HepG2 (cell line): ENCODE results near the gene CERS1. TPM values are rescaled to one million over a fixed set of nuclear protein-coding genes. Genes with fewer than 3 reads are reported as not detected.

ENCODE experiments used
- ATAC-seq: fragments of 200-7000 bp; cut with Tn5 transposase; 3 replicates; pipeline ENCODE4 v1.9.1; 2020; ENCODE audit warnings: mild to moderate bottlenecking, moderate library complexity
- BruUV-seq: library from RNA; stranded (reverse); fragments of 400-500 nt; replicated peaks from 2 replicates; lab custom pipeline; 2021; lab: Mats Ljungman, UMichigan
- CTCF ChIA-PET: fragments of 300-600 bp; formaldehyde crosslinking; extraction: SDS; loops from one replicate; lab custom pipeline; 2021; ENCODE audit warnings: low total read pairs, inconsistent platforms, low intra/inter-chr PET ratio; lab: Yijun Ruan, JAX
- POLR2A ChIA-PET: fragments of 350-600 bp; sonication (Branson Sonifier 250); formaldehyde crosslinking; loops from one replicate; lab custom pipeline; 2020; ENCODE audit warnings: antibody characterized with exemption, inconsistent platforms; lab: Yijun Ruan, JAX
- DNase-seq: peaks from one replicate; pipeline ENCODE4 v3.0.0-alpha.2; 2015; ENCODE audit warnings: low spot score
- FAIRE-seq: peaks from 3 replicates; lab custom pipeline; 2011; peaks lifted over from hg19 to GRCh38; lab: Jason Lieb, UNC
- H2AFZ ChIP-seq: one replicate; pipeline ENCODE4 v1.6.1; 2011; ENCODE audit warnings: low read length, inconsistent platforms
- H3K27ac ChIP-seq: fragments of 300-600 bp; 3 replicates; pipeline ENCODE4 v1.8.0; 2011; ENCODE audit warnings: mixed run types, mild to moderate bottlenecking, mixed read lengths, low read length, inconsistent platforms; ENCODE audit not compliant: insufficient read depth; ENCODE audit errors: extremely low read length
- H3K27me3 ChIP-seq, 2 experiments: fragments of 200-600 bp in 1 of 2; 2 replicates in 1 of 2; 3 replicates in 1 of 2; pipeline versions ENCODE4 v1.6.0 to v1.8.0; 2011; ENCODE audit warnings: low read length in 2 of 2, mild to moderate bottlenecking in 2 of 2, moderate library complexity in 2 of 2, inconsistent platforms in 1 of 2; ENCODE audit not compliant: insufficient read depth in 2 of 2, control insufficient read depth in 1 of 2
- H3K36me3 ChIP-seq, 2 experiments: fragments of 200-600 bp in 1 of 2; replicated peaks in 1 of 2; 2 replicates in 1 of 2; 3 replicates in 1 of 2; pipeline versions ENCODE4 v1.5.1 to v1.8.0; 2011; ENCODE audit warnings: low read length in 2 of 2, inconsistent platforms in 1 of 2; ENCODE audit not compliant: insufficient read depth in 2 of 2, control insufficient read depth in 1 of 2
- H3K4me1 ChIP-seq: 2 replicates; pipeline ENCODE4 v1.5.1; 2012; ENCODE audit warnings: low read length, inconsistent platforms; ENCODE audit not compliant: insufficient read depth
- H3K4me2 ChIP-seq: 2 replicates; pipeline ENCODE4 v1.6.0; 2011; ENCODE audit warnings: low read depth, low read length, inconsistent platforms
- H3K4me3 ChIP-seq, 3 experiments: fragments of 200-600 bp in 1 of 3; sonication (generic), shearing (Covaris generic) in 1 of 3; replicated peaks in 1 of 3; 2 replicates each; pipeline ENCODE4 v1.5.1; 2011 to 2016; ENCODE audit warnings: low read length in 3 of 3, inconsistent platforms in 2 of 3, low read depth in 2 of 3, mild to moderate bottlenecking in 2 of 3, control low read depth in 1 of 3, mixed read lengths in 1 of 3; ENCODE audit not compliant: insufficient read depth in 1 of 3
- H3K79me2 ChIP-seq: one replicate; pipeline ENCODE4 v1.6.1; 2011; ENCODE audit warnings: low read length, inconsistent platforms; ENCODE audit not compliant: insufficient read depth
- H3K9ac ChIP-seq: 2 replicates; pipeline ENCODE4 v1.6.0; 2011; ENCODE audit warnings: mild to moderate bottlenecking, low read depth, low read length, inconsistent platforms; ENCODE audit not compliant: insufficient read depth
- H3K9me3 ChIP-seq: 2 replicates; pipeline ENCODE4 v1.5.1; 2012; ENCODE audit warnings: mild to moderate bottlenecking, low read length
- H4K20me1 ChIP-seq: 2 replicates; pipeline ENCODE4 v1.6.0; 2011; ENCODE audit warnings: inconsistent platforms, mild to moderate bottlenecking, low read length, moderate library complexity; ENCODE audit not compliant: insufficient read depth
- AGO2 ChIP-seq: fragments of 200-400 bp; formaldehyde crosslinking; optimal IDR thresholded peaks from 2 replicates; pipeline ENCODE3; 2017; ENCODE audit warnings: mild to moderate bottlenecking, low read depth, low read length, moderate library complexity
- PAXIP1 ChIP-seq: sonication (generic); formaldehyde crosslinking; conservative IDR thresholded peaks from 2 replicates; pipeline ENCODE4 v1.4.0; 2020; ENCODE audit warnings: mild to moderate bottlenecking, missing genetic modification reagents, moderate library complexity
- RBFOX2 ChIP-seq: fragments of 200-400 bp; formaldehyde crosslinking; IDR thresholded peaks from 2 replicates; pipeline ENCODE4 v1.6.1; 2017; ENCODE audit warnings: low read depth, mild to moderate bottlenecking, low read length
- SNAI1 ChIP-seq: sonication (generic); formaldehyde crosslinking; IDR thresholded peaks from 2 replicates; pipeline ENCODE4 v1.5.0; 2020; ENCODE audit warnings: mild to moderate bottlenecking, missing genetic modification reagents, borderline replicate concordance
- ZNF75D ChIP-seq: sonication (generic); formaldehyde crosslinking; IDR thresholded peaks from 2 replicates; pipeline ENCODE4 v1.8.1; 2023; ENCODE audit warnings: missing genetic modification reagents, mild to moderate bottlenecking, borderline replicate concordance
- WGBS: methylation state at CpG from one replicate; pipeline ENCODE4 v1.1.6; 2017; ENCODE audit warnings: low lambda C conversion rate; 5-methylcytosine and 5-hydroxymethylcytosine counted together
- in situ Hi-C: cut with HindIII; loops from 2 replicates; pipeline ENCODE4 v1.10.0; 2017; ENCODE audit warnings: low pct_unique_long_range_greater_than_20kb; ENCODE audit not compliant: extremely low pct_ligation_motif_present
- intact Hi-C: fragments of 100-400 bp; cut with micrococcal nuclease; formaldehyde crosslinking; loops from one replicate; pipeline ENCODE4 v1.10.0; 2022; ENCODE audit not compliant: unreplicated experiment
- polyA plus RNA-seq, 8 experiments: library from polyadenylated mRNA; depleted of rRNA in 3 of 8; stranded (reverse) in 7 of 8; unstranded in 1 of 8; fragments of >200 nt; fragmentation: Illumina TruSeq in 4 of 8; extraction: Trizol in 4 of 8; gene quantifications; 2 replicates each; pipeline versions ENCODE4 v1.2.1 to v1.2.3, GENCODE V29; 2011 to 2016; ENCODE audit warnings: low read depth in 4 of 8, missing spikeins in 1 of 8, mixed read lengths in 1 of 8; ENCODE audit not compliant: insufficient read depth in 1 of 8
- total RNA-seq, 5 experiments: library from RNA; depleted of rRNA; stranded (reverse); fragments of >200 nt; fragmentation: Illumina TruSeq; extraction: Trizol; gene quantifications; 2 replicates each; pipeline ENCODE4 v1.2.3, GENCODE V29; 2016; ENCODE audit warnings: low read depth in 1 of 5
- TF ChIP-seq, protein P1 (sequence below): sonication (generic); formaldehyde crosslinking; IDR thresholded peaks from 2 replicates; pipeline ENCODE4 v1.4.0; 2020; ENCODE audit warnings: mild to moderate bottlenecking, missing genetic modification reagents

The CERS1 gene
- total and polyA plus RNA-seq, 2 of the 13 experiments (the other 11 are each of a cell fraction or from before 2014, with no cell fraction given) = 4.6 to 9.8 TPM

DNA sequence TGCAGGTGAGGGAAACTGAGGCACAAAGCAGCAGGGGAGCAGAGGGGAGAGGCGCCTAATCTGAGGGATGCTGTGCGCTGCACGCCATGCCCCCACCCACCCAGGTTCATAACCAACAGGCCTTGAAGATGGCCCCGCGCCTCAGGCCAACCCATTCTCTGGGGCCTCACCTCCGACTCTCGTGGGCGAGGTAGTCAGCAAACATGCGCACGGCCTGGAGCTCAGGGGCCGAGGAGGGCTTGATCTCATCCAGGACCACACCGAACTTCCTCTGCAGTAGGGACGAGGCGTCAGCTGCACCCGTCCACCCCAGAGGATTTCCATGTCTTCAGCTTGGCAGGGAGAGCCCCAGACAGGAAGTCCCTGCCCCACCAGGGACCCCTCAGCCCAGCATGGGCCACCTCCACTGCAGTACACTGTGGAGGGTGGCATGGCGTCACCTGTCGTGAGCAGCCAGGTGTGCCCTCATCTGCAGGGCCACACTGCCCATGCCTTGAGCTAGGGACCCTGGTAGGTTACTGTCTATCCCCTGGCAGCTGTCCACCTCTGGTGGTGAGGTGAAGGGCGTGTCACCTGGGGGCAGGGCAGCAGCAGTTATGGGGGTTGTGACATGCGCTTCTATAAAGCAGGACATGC lies 15.0 kb upstream of the CERS1 start:
- no peak for TF ChIP-seq PAXIP1 (CRISPR knock-in tag)
- no peak for TF ChIP-seq SNAI1
- TF ChIP-seq AGO2 = peak; percentile 56
- TF ChIP-seq RBFOX2 = 0 out of 2 replicates have a peak, but pooled peaks have one; percentile 30
- TF ChIP-seq, protein P1, sequence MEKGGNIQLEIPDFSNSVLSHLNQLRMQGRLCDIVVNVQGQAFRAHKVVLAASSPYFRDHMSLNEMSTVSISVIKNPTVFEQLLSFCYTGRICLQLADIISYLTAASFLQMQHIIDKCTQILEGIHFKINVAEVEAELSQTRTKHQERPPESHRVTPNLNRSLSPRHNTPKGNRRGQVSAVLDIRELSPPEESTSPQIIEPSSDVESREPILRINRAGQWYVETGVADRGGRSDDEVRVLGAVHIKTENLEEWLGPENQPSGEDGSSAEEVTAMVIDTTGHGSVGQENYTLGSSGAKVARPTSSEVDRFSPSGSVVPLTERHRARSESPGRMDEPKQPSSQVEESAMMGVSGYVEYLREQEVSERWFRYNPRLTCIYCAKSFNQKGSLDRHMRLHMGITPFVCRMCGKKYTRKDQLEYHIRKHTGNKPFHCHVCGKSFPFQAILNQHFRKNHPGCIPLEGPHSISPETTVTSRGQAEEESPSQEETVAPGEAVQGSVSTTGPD (CRISPR knock-in tag) = no peak
- no peak for TF ChIP-seq ZNF75D (CRISPR knock-in tag)
- no peak for ATAC-seq
- no peak overlapping the region for H3K4me3 ChIP-seq
- H3K27ac ChIP-seq = no peak overlapping the region
- peaks cover 9% of the 10 kb centered on the region; the same call in 1 of the 2 replicates for H4K20me1 ChIP-seq
- POLR2A ChIA-PET = interaction anchor here (1.1 kb wide), 1 partner anchor 8 kb away, joined by 4 read pairs; the partner anchor contains the start of genes COPE and DDX49
- H3K27me3 ChIP-seq = no peaks in the 10 kb centered on the region
- WGBS = over 99% methylated on average over 15 of the region's 19 CpGs
- FAIRE-seq = no peak
- no peak for DNase-seq
- CTCF ChIA-PET = no interaction called here
- no peaks in the 10 kb centered on the region for H3K9me3 ChIP-seq
- H3K4me1 ChIP-seq = 0 out of 2 replicates have a peak, but pooled peaks cover 7% of the 10 kb centered on the region
- peaks cover 15% of the 10 kb centered on the region for H3K79me2 ChIP-seq
- BruUV-seq = no TSS peak
- no peak overlapping the region for H2AFZ ChIP-seq
- intact Hi-C loops (no loop called here), in situ Hi-C loops (no loop called here)
- no peak overlapping the region for H3K4me2 ChIP-seq
- H3K9ac ChIP-seq = no peak overlapping the region
- peaks cover 27 to 65% of the 10 kb centered on the region in 2 experiments for H3K36me3 ChIP-seq
